H9 (cell line): ENCODE results near the gene MCF2L. TPM values are rescaled to one million over a fixed set of nuclear protein-coding genes. Genes with fewer than 3 reads are reported as not detected.

Experiments
- DNase-seq: peaks from one replicate; pipeline ENCODE4 v3.0.0-alpha.2; 2017
- H2AFZ ChIP-seq: one replicate; pipeline ENCODE4 v1.6.1; 2013; ENCODE audit warnings: mild to moderate bottlenecking, low read length, control low read depth, moderate library complexity
- H2AK5ac ChIP-seq: 2 replicates; pipeline ENCODE4 v1.6.1; 2013; ENCODE audit warnings: low read length, control low read depth, mixed read lengths; ENCODE audit not compliant: insufficient read length
- H2BK120ac ChIP-seq: one replicate; pipeline ENCODE4 v1.6.1; 2013; ENCODE audit warnings: low read depth, mild to moderate bottlenecking, low read length, control low read depth, inconsistent platforms; ENCODE audit not compliant: poor library complexity, severe bottlenecking
- H2BK12ac ChIP-seq: 2 replicates; pipeline ENCODE4 v1.6.1; 2013; ENCODE audit warnings: low read length, control low read depth, mixed read lengths, low read depth; ENCODE audit not compliant: insufficient read length
- H2BK15ac ChIP-seq: 2 replicates; pipeline ENCODE4 v1.6.1; 2013; ENCODE audit warnings: low read depth, low read length, control low read depth
- H2BK20ac ChIP-seq: one replicate; pipeline ENCODE4 v1.6.1; 2013; ENCODE audit warnings: low read depth, mild to moderate bottlenecking, low read length, control low read depth, inconsistent platforms; ENCODE audit not compliant: poor library complexity, severe bottlenecking
- H2BK5ac ChIP-seq: 2 replicates; pipeline ENCODE4 v1.6.1; 2013; ENCODE audit warnings: low read length, control low read depth, mixed read lengths; ENCODE audit not compliant: insufficient read length
- H3K14ac ChIP-seq: 2 replicates; pipeline ENCODE4 v1.6.1; 2013; ENCODE audit warnings: low read length, control low read depth; ENCODE audit not compliant: insufficient read depth
- H3K18ac ChIP-seq: 2 replicates; pipeline ENCODE4 v1.6.1; 2013; ENCODE audit warnings: low read depth, mild to moderate bottlenecking, mixed read lengths, low read length, control low read depth; ENCODE audit not compliant: insufficient read length
- H3K23ac ChIP-seq: 2 replicates; pipeline ENCODE4 v1.6.1; 2013; ENCODE audit warnings: low read length, control low read depth, mixed read lengths, low read depth; ENCODE audit not compliant: insufficient read length
- H3K23me2 ChIP-seq: 2 replicates; pipeline ENCODE4 v1.6.1; 2013; ENCODE audit warnings: low read depth, mild to moderate bottlenecking, mixed read lengths, low read length, control low read depth; ENCODE audit not compliant: insufficient read length, poor library complexity, severe bottlenecking
- H3K27ac ChIP-seq: 2 replicates; pipeline ENCODE4 v1.5.1; 2013; ENCODE audit warnings: low read length, control low read depth, mixed read lengths, low read depth; ENCODE audit not compliant: insufficient read length
- H3K27me3 ChIP-seq: 2 replicates; pipeline ENCODE4 v1.6.1; 2013; ENCODE audit warnings: low read length, control low read depth, inconsistent platforms; ENCODE audit not compliant: insufficient read depth
- H3K4ac ChIP-seq: 2 replicates; pipeline ENCODE4 v1.6.1; 2013; ENCODE audit warnings: low read depth, mild to moderate bottlenecking, control low read depth, inconsistent platforms, low read length, moderate library complexity
- H3K4me1 ChIP-seq: 2 replicates; pipeline ENCODE4 v1.6.1; 2013; ENCODE audit warnings: low read length, control low read depth, inconsistent platforms; ENCODE audit not compliant: insufficient read depth
- H3K4me2 ChIP-seq: 2 replicates; pipeline ENCODE4 v1.6.1; 2013; ENCODE audit warnings: low read length, control low read depth, mixed read lengths; ENCODE audit not compliant: insufficient read length, insufficient read depth
- H3K56ac ChIP-seq: 2 replicates; pipeline ENCODE4 v1.6.1; 2013; ENCODE audit warnings: low read depth, mild to moderate bottlenecking, mixed read lengths, low read length, control low read depth; ENCODE audit not compliant: insufficient read length
- H3K79me1 ChIP-seq: 2 replicates; pipeline ENCODE4 v1.6.1; 2013; ENCODE audit warnings: low read depth, mild to moderate bottlenecking, moderate library complexity, low read length, control low read depth, inconsistent platforms; ENCODE audit not compliant: insufficient read depth, poor library complexity, severe bottlenecking
- H3K79me2 ChIP-seq: 2 replicates; pipeline ENCODE4 v1.6.1; 2013; ENCODE audit warnings: low read length, control low read depth, inconsistent platforms; ENCODE audit not compliant: insufficient read depth
- H3K9ac ChIP-seq: 2 replicates; pipeline ENCODE4 v1.6.1; 2013; ENCODE audit warnings: low read length, control low read depth, mixed read lengths; ENCODE audit not compliant: insufficient read length; ENCODE audit errors: extremely low read depth
- H3K9me3 ChIP-seq: one replicate; pipeline ENCODE4 v1.6.1; 2013; ENCODE audit warnings: low read depth, low read length, inconsistent platforms; ENCODE audit not compliant: control insufficient read depth
- H3T11ph ChIP-seq: one replicate; pipeline ENCODE4 v1.6.1; 2013; ENCODE audit warnings: mild to moderate bottlenecking, low read length, control low read depth, inconsistent platforms
- H4K20me1 ChIP-seq: one replicate; pipeline ENCODE4 v1.6.1; 2013; ENCODE audit not compliant: control insufficient read depth, insufficient read length, insufficient read depth
- H4K5ac ChIP-seq: 2 replicates; pipeline ENCODE4 v1.6.1; 2013; ENCODE audit warnings: low read depth, mild to moderate bottlenecking, mixed read lengths, low read length, control low read depth; ENCODE audit not compliant: insufficient read length
- H4K8ac ChIP-seq: replicated peaks from 2 replicates; pipeline ENCODE4 v1.6.1; 2013; ENCODE audit warnings: low read length, control low read depth, mixed read lengths, low read depth; ENCODE audit not compliant: insufficient read length
- H4K91ac ChIP-seq: 2 replicates; pipeline ENCODE4 v1.6.1; 2013; ENCODE audit warnings: low read depth, mild to moderate bottlenecking, moderate library complexity, mixed read lengths, low read length, control low read depth; ENCODE audit not compliant: insufficient read length
- H3K27ac Mint-ChIP-seq, 3 experiments: 2 replicates in 2 of 3; 3 replicates in 1 of 3; pipeline ENCODE4 v1.8.0; 2020 to 2021; ENCODE audit warnings: mixed read lengths in 3 of 3, mild to moderate bottlenecking in 1 of 3, moderate library complexity in 1 of 3
- H3K27me3 Mint-ChIP-seq: 2 replicates; pipeline ENCODE4 v1.8.0; 2021; ENCODE audit warnings: low read depth, mild to moderate bottlenecking, moderate library complexity, mixed read lengths
- H3K36me3 Mint-ChIP-seq, 3 experiments: 2 replicates in 2 of 3; 3 replicates in 1 of 3; pipeline ENCODE4 v1.8.0; 2020 to 2021; ENCODE audit warnings: low read depth in 3 of 3, mixed read lengths in 3 of 3; ENCODE audit not compliant: insufficient read depth in 1 of 3
- H3K4me1 Mint-ChIP-seq, 2 experiments: 2 replicates each; pipeline ENCODE4 v1.8.0; 2020; ENCODE audit warnings: mixed read lengths in 2 of 2
- H3K4me3 Mint-ChIP-seq, 2 experiments: 2 replicates in 1 of 2; 3 replicates in 1 of 2; pipeline ENCODE4 v1.8.0; 2020 to 2021; ENCODE audit warnings: mild to moderate bottlenecking in 2 of 2, mixed read lengths in 2 of 2, moderate library complexity in 1 of 2
- H3K9me3 Mint-ChIP-seq, 2 experiments: 2 replicates in 1 of 2; 3 replicates in 1 of 2; pipeline ENCODE4 v1.8.0; 2020; ENCODE audit warnings: mild to moderate bottlenecking in 2 of 2, mixed read lengths in 2 of 2, moderate library complexity in 1 of 2
- WGBS: extraction: QIAGEN DNeasy Blood & Tissue Kit; methylation state at CpG from one replicate; pipeline ENCODE4 v1.1.7; 2013; ENCODE audit warnings: missing lambda C conversion rate, low lambda C conversion rate, mixed read lengths; ENCODE audit not compliant: insufficient read length; ENCODE audit errors: extremely low coverage; 5-methylcytosine and 5-hydroxymethylcytosine counted together
- total RNA-seq: library from RNA; stranded (reverse); gene quantifications from 2 replicates; pipeline ENCODE4 v1.2.1, GENCODE V29; 2021
- TF ChIP-seq, protein P1 (sequence below): fragments of 200-600 bp; sonication (generic); conservative IDR thresholded peaks from 3 replicates; pipeline ENCODE4 v1.8.0; 2021; ENCODE audit warnings: antibody characterized with exemption, mild to moderate bottlenecking

The MCF2L gene
- total RNA-seq, 1 experiment from 2014 or later = 18.5 TPM

DNA sequence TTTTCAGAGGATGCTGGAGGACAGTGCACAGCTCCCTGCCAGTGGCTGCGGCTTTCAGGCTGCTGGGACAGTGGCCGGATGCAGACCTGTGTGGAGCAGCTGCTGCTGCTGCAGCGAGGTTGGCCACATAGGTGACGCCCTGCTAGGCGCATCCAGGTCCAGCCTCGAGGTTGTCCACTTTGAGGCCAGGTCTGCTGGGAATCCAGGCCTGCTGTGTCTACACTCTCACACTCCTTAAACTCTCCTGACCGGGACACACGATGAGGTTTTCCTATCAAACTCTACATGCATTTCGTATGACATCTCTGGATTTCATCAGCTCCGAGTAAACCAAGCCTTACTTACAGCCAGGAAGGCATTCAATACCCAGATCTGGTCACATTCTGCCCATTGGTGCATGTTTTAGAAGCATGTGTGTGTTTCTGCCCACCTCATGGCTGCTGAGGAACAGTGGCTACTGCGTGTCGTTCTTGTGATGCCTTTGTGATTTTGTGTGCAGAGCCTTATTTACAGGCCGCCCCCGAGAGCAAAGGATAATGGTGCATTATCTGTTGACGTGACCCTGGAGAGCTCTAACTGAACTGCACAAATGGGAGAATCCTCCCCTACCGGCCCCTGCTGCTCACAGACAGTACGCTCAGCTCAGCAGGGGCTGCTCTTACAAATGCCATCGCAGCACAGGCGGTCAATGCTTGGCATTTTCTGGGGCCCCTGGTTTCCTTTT lies 12.3 kb upstream of the MCF2L start:
- H3K4me1 Mint-ChIP-seq = peaks cover 27 to 51% of the 10 kb centered on the region in 2 experiments
- H3K79me2 ChIP-seq = no peaks in the 10 kb centered on the region
- no peak overlapping the region for H2BK120ac ChIP-seq

More for the DNA sequence above, 12.3 kb upstream of the MCF2L start:
- Histone ChIP-seq H3K56ac (no peak overlapping the region), H3K9me3 (no peaks in the 10 kb centered on the region), H3K79me1 (no peaks in the 10 kb centered on the region), H3K18ac (no peak overlapping the region), H4K5ac (no peak overlapping the region), H4K8ac (no peak overlapping the region), H2AFZ (no peak overlapping the region), H2BK12ac (no peak overlapping the region), H3K27me3 (no peaks in the 10 kb centered on the region), H3K4me1 (no peaks in the 10 kb centered on the region; the same call in 1 of the 2 replicates), H2BK5ac (no peak overlapping the region), H3T11ph (no peak overlapping the region), H3K23me2 (no peaks in the 10 kb centered on the region), H3K4me2 (no peak overlapping the region), H4K20me1 (no peaks in the 10 kb centered on the region), H2AK5ac (no peak overlapping the region), H3K14ac (no peak overlapping the region), H3K23ac (no peak overlapping the region), H3K4ac (no peak overlapping the region), H2BK15ac (no peak overlapping the region), H3K27ac (no peak overlapping the region), H4K91ac (no peak overlapping the region), H3K9ac (no peak overlapping the region), H2BK20ac (no peak overlapping the region)
- Mint-ChIP-seq H3K9me3 (no peaks in the 10 kb centered on the region), H3K36me3 (peaks cover 0 to under 1% (median 0%) of the 10 kb centered on the region in 3 experiments; a peak in 4 of 7 replicates), H3K27ac (peak overlapping the region in 2 of 3 experiments; percentile 26 to 44; a peak in 1 of 7 replicates), H3K27me3 (peaks cover 5% of the 10 kb centered on the region), H3K4me3 (no peak overlapping the region)
- DNase-seq = no peak
- no CpG with 5 or more reads among the region's 19 CpGs for WGBS
- TF ChIP-seq, protein P1, sequence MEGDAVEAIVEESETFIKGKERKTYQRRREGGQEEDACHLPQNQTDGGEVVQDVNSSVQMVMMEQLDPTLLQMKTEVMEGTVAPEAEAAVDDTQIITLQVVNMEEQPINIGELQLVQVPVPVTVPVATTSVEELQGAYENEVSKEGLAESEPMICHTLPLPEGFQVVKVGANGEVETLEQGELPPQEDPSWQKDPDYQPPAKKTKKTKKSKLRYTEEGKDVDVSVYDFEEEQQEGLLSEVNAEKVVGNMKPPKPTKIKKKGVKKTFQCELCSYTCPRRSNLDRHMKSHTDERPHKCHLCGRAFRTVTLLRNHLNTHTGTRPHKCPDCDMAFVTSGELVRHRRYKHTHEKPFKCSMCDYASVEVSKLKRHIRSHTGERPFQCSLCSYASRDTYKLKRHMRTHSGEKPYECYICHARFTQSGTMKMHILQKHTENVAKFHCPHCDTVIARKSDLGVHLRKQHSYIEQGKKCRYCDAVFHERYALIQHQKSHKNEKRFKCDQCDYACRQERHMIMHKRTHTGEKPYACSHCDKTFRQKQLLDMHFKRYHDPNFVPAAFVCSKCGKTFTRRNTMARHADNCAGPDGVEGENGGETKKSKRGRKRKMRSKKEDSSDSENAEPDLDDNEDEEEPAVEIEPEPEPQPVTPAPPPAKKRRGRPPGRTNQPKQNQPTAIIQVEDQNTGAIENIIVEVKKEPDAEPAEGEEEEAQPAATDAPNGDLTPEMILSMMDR = no peak
